T-helper 1 cell treated with Interleukin-12 subunit alpha and Interleukin-12 subunit beta and Interleukin-4 antibody, amounts not matched to agents 30 μg/mL and 1 μg/mL, for 36 hours (primary cell): ENCODE measurements around the gene MIA2.
"Not testable (repeated sequence)": the region's sequence is repeated elsewhere in the genome, so short reads cannot be mapped to it uniquely, and the experiment has no call there.

Experiments used
- H3K27ac Mint-ChIP-seq: one replicate; pipeline ENCODE4 v1.8.0; 2021; ENCODE audit warnings: mild to moderate bottlenecking, mixed read lengths
- H3K27me3 Mint-ChIP-seq: one replicate; pipeline ENCODE4 v1.8.0; 2021; ENCODE audit warnings: low read depth, mixed read lengths
- H3K36me3 Mint-ChIP-seq: one replicate; pipeline ENCODE4 v1.8.0; 2021; ENCODE audit warnings: low read depth, mixed read lengths
- H3K4me1 Mint-ChIP-seq: one replicate; pipeline ENCODE4 v1.8.0; 2021; ENCODE audit warnings: low read depth, mixed read lengths
- H3K4me3 Mint-ChIP-seq: one replicate; pipeline ENCODE4 v1.8.0; 2021; ENCODE audit warnings: mild to moderate bottlenecking, moderate library complexity, mixed read lengths
- H3K9me3 Mint-ChIP-seq: one replicate; pipeline ENCODE4 v1.8.0; 2021; ENCODE audit warnings: mixed read lengths

MIA2 gene

GRCh38 chr14:39251547-39251946 is 17.8 kb downstream of the MIA2 start:
- peaks cover 5% of the 10 kb centered on the region for H3K9me3 Mint-ChIP-seq
- no peak overlapping the region for H3K4me3 Mint-ChIP-seq
- H3K27me3 Mint-ChIP-seq: peaks cover 9% of the 10 kb centered on the region
- no peak overlapping the region for H3K27ac Mint-ChIP-seq
- H3K36me3 Mint-ChIP-seq: peaks cover 2% of the 10 kb centered on the region
- H3K4me1 Mint-ChIP-seq: no peaks in the 10 kb centered on the region

GRCh38 chr14:39257388-39257787 is 23.7 kb downstream of the MIA2 start:
- not testable (repeated sequence) for H3K36me3 Mint-ChIP-seq, H3K27me3 Mint-ChIP-seq, H3K4me1 Mint-ChIP-seq, H3K27ac Mint-ChIP-seq, H3K4me3 Mint-ChIP-seq
- H3K9me3 Mint-ChIP-seq: peaks cover 22% of the 10 kb centered on the region

- Mint-ChIP-seq H3K4me3 (no peak overlapping the region), H3K4me1 (peaks cover 2% of the 10 kb centered on the region), H3K27ac (no peak overlapping the region), H3K9me3 (peaks cover 23% of the 10 kb centered on the region), H3K36me3 (peaks cover 6% of the 10 kb centered on the region), H3K27me3 (no peaks in the 10 kb centered on the region)
Measured at GRCh38 chr14:39258782-39259545, 25.2 kb downstream of the MIA2 start.

GRCh38 chr14:39260161-39260560 is 26.4 kb downstream of the MIA2 start:
- H3K4me3 Mint-ChIP-seq, H3K4me1 Mint-ChIP-seq, H3K27ac Mint-ChIP-seq, H3K27me3 Mint-ChIP-seq, H3K36me3 Mint-ChIP-seq: not testable (repeated sequence)
- H3K9me3 Mint-ChIP-seq: peaks cover 27% of the 10 kb centered on the region

GRCh38 chr14:39262214-39262613 is 28.5 kb downstream of the MIA2 start:
- not testable (repeated sequence) for H3K4me3 Mint-ChIP-seq, H3K36me3 Mint-ChIP-seq, H3K27me3 Mint-ChIP-seq, H3K27ac Mint-ChIP-seq
- Mint-ChIP-seq H3K4me1 (peaks cover 15% of the 10 kb centered on the region), H3K9me3 (peaks cover 27% of the 10 kb centered on the region)

GRCh38 chr14:39264057-39264456 is 30.3 kb downstream of the MIA2 start:
- Mint-ChIP-seq H3K4me1 (peaks cover 22% of the 10 kb centered on the region), H3K27ac (no peak overlapping the region), H3K36me3 (peaks cover 10% of the 10 kb centered on the region), H3K9me3 (peaks cover 24% of the 10 kb centered on the region), H3K4me3 (no peak overlapping the region), H3K27me3 (no peaks in the 10 kb centered on the region)

- no peak overlapping the region for H3K4me3 Mint-ChIP-seq
- H3K36me3 Mint-ChIP-seq: peaks cover 10% of the 10 kb centered on the region
- no peaks in the 10 kb centered on the region for H3K27me3 Mint-ChIP-seq
- peaks cover 24% of the 10 kb centered on the region for H3K9me3 Mint-ChIP-seq
- no peak overlapping the region for H3K27ac Mint-ChIP-seq
- peaks cover 26% of the 10 kb centered on the region for H3K4me1 Mint-ChIP-seq
Measured at GRCh38 chr14:39264558-39264957, 30.8 kb downstream of the MIA2 start.

- Mint-ChIP-seq H3K36me3 (peaks cover 11% of the 10 kb centered on the region), H3K9me3 (peaks cover 24% of the 10 kb centered on the region), H3K4me3 (peak overlapping the region; percentile 71), H3K27me3 (no peaks in the 10 kb centered on the region), H3K4me1 (peaks cover 30% of the 10 kb centered on the region), H3K27ac (peak overlapping the region; percentile 13)
Measured at GRCh38 chr14:39265033-39265432, 31.3 kb downstream of the MIA2 start.

- Mint-ChIP-seq H3K9me3 (peaks cover 19% of the 10 kb centered on the region), H3K27ac (peak overlapping the region; percentile 94), H3K27me3 (no peaks in the 10 kb centered on the region), H3K4me3 (peak overlapping the region; percentile 81), H3K4me1 (peaks cover 38% of the 10 kb centered on the region), H3K36me3 (peaks cover 17% of the 10 kb centered on the region)
Measured at GRCh38 chr14:39265806-39266524, 32.2 kb downstream of the MIA2 start.

- Mint-ChIP-seq H3K4me3 (peak overlapping the region; percentile 81), H3K27ac (peak overlapping the region; percentile 94), H3K27me3 (no peaks in the 10 kb centered on the region), H3K36me3 (peaks cover 22% of the 10 kb centered on the region), H3K9me3 (peaks cover 22% of the 10 kb centered on the region), H3K4me1 (peaks cover 43% of the 10 kb centered on the region)
Measured at GRCh38 chr14:39266525-39266870, 32.8 kb downstream of the MIA2 start.

- H3K4me1 Mint-ChIP-seq: peaks cover 47% of the 10 kb centered on the region
- peak overlapping the region; percentile 94 for H3K27ac Mint-ChIP-seq
- H3K36me3 Mint-ChIP-seq: peaks cover 24% of the 10 kb centered on the region
- H3K4me3 Mint-ChIP-seq: peak overlapping the region; percentile 81
- H3K9me3 Mint-ChIP-seq: peaks cover 21% of the 10 kb centered on the region
- no peaks in the 10 kb centered on the region for H3K27me3 Mint-ChIP-seq
Measured at GRCh38 chr14:39266871-39267607, 33.3 kb downstream of the MIA2 start.

GRCh38 chr14:39267608-39268005 is 33.9 kb downstream of the MIA2 start:
- peak overlapping the region; percentile 81 for H3K4me3 Mint-ChIP-seq
- no peaks in the 10 kb centered on the region for H3K27me3 Mint-ChIP-seq
- H3K27ac Mint-ChIP-seq: peak overlapping the region; percentile 94
- peaks cover 47% of the 10 kb centered on the region for H3K4me1 Mint-ChIP-seq
- peaks cover 18% of the 10 kb centered on the region for H3K9me3 Mint-ChIP-seq
- peaks cover 24% of the 10 kb centered on the region for H3K36me3 Mint-ChIP-seq

GRCh38 chr14:39268393-39268792 is 34.7 kb downstream of the MIA2 start:
- peak overlapping the region; percentile 81 for H3K4me3 Mint-ChIP-seq
- peak overlapping the region; percentile 94 for H3K27ac Mint-ChIP-seq
- H3K27me3 Mint-ChIP-seq: no peaks in the 10 kb centered on the region
- peaks cover 18% of the 10 kb centered on the region for H3K9me3 Mint-ChIP-seq
- H3K4me1 Mint-ChIP-seq: peaks cover 52% of the 10 kb centered on the region
- peaks cover 29% of the 10 kb centered on the region for H3K36me3 Mint-ChIP-seq

- no peak overlapping the region for H3K27ac Mint-ChIP-seq
Measured at GRCh38 chr14:39272918-39273317, 39.2 kb downstream of the MIA2 start.

GRCh38 chr14:39275395-39275794 is 41.7 kb downstream of the MIA2 start:
- peaks cover 41% of the 10 kb centered on the region for H3K36me3 Mint-ChIP-seq
- H3K9me3 Mint-ChIP-seq: peaks cover 12% of the 10 kb centered on the region
- H3K27me3 Mint-ChIP-seq: no peaks in the 10 kb centered on the region
- peaks cover 34% of the 10 kb centered on the region for H3K4me1 Mint-ChIP-seq
- no peak overlapping the region for H3K27ac Mint-ChIP-seq
- no peak overlapping the region for H3K4me3 Mint-ChIP-seq

More at GRCh38 chr14:39272918-39273317, 39.2 kb downstream of the MIA2 start:
- H3K4me3 Mint-ChIP-seq: no peak overlapping the region
- H3K4me1 Mint-ChIP-seq: peaks cover 45% of the 10 kb centered on the region
- H3K27me3 Mint-ChIP-seq: no peaks in the 10 kb centered on the region
- H3K36me3 Mint-ChIP-seq: peaks cover 32% of the 10 kb centered on the region
- H3K9me3 Mint-ChIP-seq: peaks cover 12% of the 10 kb centered on the region
